K562 (cell line): ENCODE measurements around the gene RNFT2. TPM values are rescaled to one million over a fixed set of nuclear protein-coding genes. Genes with fewer than 3 reads are reported as not detected.

Experiments used
- ATAC-seq: fragments of 200-7000 bp; cut with Tn5 transposase; 3 replicates; pipeline ENCODE4 v1.9.1; 2020; ENCODE audit warnings: moderate library complexity
- BruUV-seq: library from RNA; stranded (reverse); fragments of 400-500 nt; replicated peaks from 2 replicates; lab custom pipeline; 2021; lab: Mats Ljungman, UMichigan
- CTCF ChIA-PET: fragments of 300-600 bp; formaldehyde crosslinking; extraction: SDS; loops from one replicate; lab custom pipeline; 2021; ENCODE audit warnings: low intra/inter-chr PET ratio; lab: Yijun Ruan, JAX
- POLR2A ChIA-PET: fragments of 300-600, 350-650 bp; sonication (Branson Sonifier 250); formaldehyde crosslinking; extraction: SDS; loops from one replicate; lab custom pipeline; 2021; ENCODE audit warnings: antibody characterized with exemption, inconsistent platforms; lab: Yijun Ruan, JAX
- DNase-seq, 4 experiments: peaks; one replicate each; pipeline versions ENCODE4 v3.0.0 to v3.0.0-alpha.2; 2011 to 2018; ENCODE audit warnings: low spot score in 3 of 4, mixed read lengths in 3 of 4; ENCODE audit errors: extremely low read depth in 1 of 4
- FAIRE-seq: peaks from 2 replicates; lab custom pipeline; 2011; peaks lifted over from hg19 to GRCh38; lab: Jason Lieb, UNC
- H2AFZ ChIP-seq: 2 replicates; pipeline ENCODE4 v1.6.0; 2011; ENCODE audit warnings: low read depth, low read length, control low read depth, inconsistent platforms
- H3K27ac ChIP-seq: fragments of 200-600 bp; 3 replicates; pipeline ENCODE4 v1.8.0; 2011; ENCODE audit warnings: low read depth, mild to moderate bottlenecking, control low read depth, inconsistent platforms, low read length, moderate library complexity, mixed read lengths; ENCODE audit errors: extremely low read depth
- H3K27me3 ChIP-seq, 2 experiments: fragments of 300-600 bp in 1 of 2; 2 replicates in 1 of 2; 3 replicates in 1 of 2; pipeline versions ENCODE4 v1.6.0 to v1.8.0; 2011; ENCODE audit warnings: inconsistent platforms in 2 of 2, low read length in 2 of 2, mild to moderate bottlenecking in 1 of 2, mixed read lengths in 1 of 2, moderate library complexity in 1 of 2; ENCODE audit not compliant: control insufficient read depth in 2 of 2, insufficient read depth in 2 of 2
- H3K36me3 ChIP-seq: fragments of 300-600 bp; 3 replicates; pipeline ENCODE4 v1.8.0; 2011; ENCODE audit warnings: mild to moderate bottlenecking, low read length, inconsistent platforms; ENCODE audit not compliant: control insufficient read depth, insufficient read depth
- H3K4me1 ChIP-seq, 2 experiments: fragments of 200-600 bp in 1 of 2; replicated peaks in 1 of 2; 2 replicates in 1 of 2; 3 replicates in 1 of 2; pipeline versions ENCODE4 v1.5.1 to v1.8.0; 2011; ENCODE audit warnings: inconsistent platforms in 2 of 2, low read length in 2 of 2, mild to moderate bottlenecking in 1 of 2, mixed read lengths in 1 of 2, moderate library complexity in 1 of 2; ENCODE audit not compliant: control insufficient read depth in 2 of 2, insufficient read depth in 2 of 2
- H3K4me2 ChIP-seq: 2 replicates; pipeline ENCODE4 v1.6.1; 2011; ENCODE audit warnings: low read length, control low read depth, inconsistent platforms, mixed read lengths; ENCODE audit not compliant: insufficient read depth
- H3K4me3 ChIP-seq: fragments of 200-600 bp; sonication (generic), shearing (Covaris generic); 2 replicates; pipeline ENCODE4 v1.5.1; 2016; ENCODE audit warnings: control low read depth, inconsistent platforms
- H3K79me2 ChIP-seq: fragments of 200-600 bp; 3 replicates; pipeline ENCODE4 v1.8.0; 2011; ENCODE audit warnings: low read length, inconsistent platforms; ENCODE audit not compliant: control insufficient read depth, insufficient read depth
- H3K9ac ChIP-seq, 2 experiments: 2 replicates each; pipeline versions ENCODE4 v1.6.0 to v1.6.1; 2011; ENCODE audit warnings: low read depth in 2 of 2, low read length in 2 of 2, control low read depth in 1 of 2, inconsistent platforms in 1 of 2, mild to moderate bottlenecking in 1 of 2, mixed read lengths in 1 of 2; ENCODE audit not compliant: insufficient read depth in 1 of 2
- H3K9me1 ChIP-seq: one replicate; pipeline ENCODE4 v1.6.0; 2011; ENCODE audit warnings: inconsistent platforms, mild to moderate bottlenecking, low read length, moderate library complexity; ENCODE audit not compliant: control insufficient read depth, insufficient read depth
- H3K9me3 ChIP-seq: replicated peaks from 2 replicates; pipeline ENCODE4 v1.5.1; 2011; ENCODE audit warnings: low read depth, low read length, inconsistent platforms; ENCODE audit not compliant: control insufficient read depth, insufficient read depth
- H4K20me1 ChIP-seq: replicated peaks from 2 replicates; pipeline ENCODE4 v1.6.1; 2011; ENCODE audit warnings: low read length, inconsistent platforms, mixed read lengths; ENCODE audit not compliant: control insufficient read depth, insufficient read depth
- GATAD2A ChIP-seq: fragments of 450-650 bp; IDR thresholded peaks from 2 replicates; pipeline ENCODE4 v1.6.1; 2017
- HDGF ChIP-seq: fragments of 450-650 bp; IDR thresholded peaks from 2 replicates; pipeline ENCODE4 v1.6.1; 2016
- MYC ChIP-seq, 2 experiments: fragments of 250-450 bp in 1 of 2; sonication (Bioruptor Pico) in 1 of 2; IDR thresholded peaks; 2 replicates each; pipeline versions ENCODE4 v1.5.1 to v1.6.1; 2012 to 2021; ENCODE audit warnings: low read depth in 2 of 2, borderline replicate concordance in 1 of 2, improper control_type of control experiment in 1 of 2, low read length in 1 of 2, mild to moderate bottlenecking in 1 of 2, moderate library complexity in 1 of 2
- TEAD2 ChIP-seq: fragments of 450-650 bp; IDR thresholded peaks from 2 replicates; pipeline ENCODE4 v1.6.1; 2016; ENCODE audit warnings: missing genetic modification characterization, control low read depth, missing compliant biosample characterization
- ZEB2 ChIP-seq: fragments of 450-650 bp; IDR thresholded peaks from 2 replicates; pipeline ENCODE4 v1.6.1; 2016
- ZNF165 ChIP-seq: fragments of 250-450 bp; sonication (Bioruptor Pico); IDR thresholded peaks from 2 replicates; pipeline ENCODE4 v1.4.0; 2020; ENCODE audit warnings: borderline replicate concordance
- ZNF507 ChIP-seq: conservative IDR thresholded peaks from 2 replicates; pipeline ENCODE4 v1.6.1; 2017; ENCODE audit warnings: missing genetic modification characterization, missing compliant biosample characterization
- WGBS: fragments of 100-300 bp; shearing (Covaris generic); methylation state at CpG from one replicate; pipeline ENCODE4 v1.1.6; 2016; ENCODE audit warnings: low coverage, mixed read lengths; ENCODE audit not compliant: insufficient coverage; ENCODE audit errors: missing lambda C conversion rate; 5-methylcytosine and 5-hydroxymethylcytosine counted together
- in situ Hi-C: fragments of 300-500 bp; cut with MboI; formaldehyde crosslinking; loops from 4 replicates; pipeline ENCODE4 v1.15.0; 2018; ENCODE audit warnings: inconsistent platforms, mixed read lengths
- intact Hi-C: fragments of 100-400 bp; cut with micrococcal nuclease; formaldehyde crosslinking; loops from 2 replicates; pipeline ENCODE4 v1.14.2; 2022
- polyA plus RNA-seq, 8 experiments: library from polyadenylated mRNA; depleted of rRNA in 4 of 8; stranded (reverse) in 5 of 8; unstranded in 3 of 8; fragments of >200 nt; fragmentation: Nextera tagmentation in 2 of 8; fragmentation: Illumina TruSeq in 1 of 8; extraction: Ambion mirVana in 2 of 8; extraction: Trizol in 1 of 8; gene quantifications; 2 replicates each; pipeline versions ENCODE4 v1.2.1 to v1.2.3, GENCODE V29; 2011 to 2014; ENCODE audit warnings: inconsistent platforms in 1 of 8, missing spikeins in 1 of 8
- total RNA-seq, 7 experiments: library from RNA; depleted of rRNA in 6 of 7; stranded (reverse); fragments of >200 nt in 6 of 7; fragmentation: Illumina TruSeq in 2 of 7; extraction: Trizol in 2 of 7; gene quantifications; 2 replicates each; pipeline versions ENCODE4 v1.2.1 to v1.2.3, GENCODE V29; 2011 to 2021; ENCODE audit warnings: low replicate concordance in 1 of 7
- TF ChIP-seq, protein P1 (sequence below), 2 experiments: fragments of 450-650 bp in 1 of 2; IDR thresholded peaks; 2 replicates each; pipeline ENCODE4 v1.6.1; 2011 to 2017; ENCODE audit warnings: low read depth in 2 of 2, antibody characterized with exemption in 1 of 2, borderline replicate concordance in 1 of 2, low read length in 1 of 2, mild to moderate bottlenecking in 1 of 2, mixed read lengths in 1 of 2; ENCODE audit not compliant: control insufficient read depth in 1 of 2
- TF ChIP-seq, protein P2 (sequence below): sonication (generic); formaldehyde crosslinking; IDR thresholded peaks from 2 replicates; pipeline ENCODE4 v1.8.0; 2022; ENCODE audit warnings: missing genetic modification reagents, mild to moderate bottlenecking, borderline replicate concordance
- TF ChIP-seq, protein P3 (sequence below): fragments of 450-650 bp; formaldehyde crosslinking; IDR thresholded peaks from 2 replicates; pipeline ENCODE4 v1.4.0; 2020; ENCODE audit warnings: mild to moderate bottlenecking, moderate library complexity
- TF ChIP-seq, protein P4 (sequence below): fragments of 200-800 bp; sonication (Bioruptor generic); IDR thresholded peaks from 2 replicates; pipeline ENCODE4 v1.6.1; 2017; ENCODE audit warnings: missing genetic modification characterization, missing compliant biosample characterization

Gene RNFT2
- total and polyA plus RNA-seq, 9 of the 15 experiments (the other 6 are each of a cell fraction or from before 2014, with no cell fraction given): 3.6 to 26.3 (median 9.5) TPM

DNA sequence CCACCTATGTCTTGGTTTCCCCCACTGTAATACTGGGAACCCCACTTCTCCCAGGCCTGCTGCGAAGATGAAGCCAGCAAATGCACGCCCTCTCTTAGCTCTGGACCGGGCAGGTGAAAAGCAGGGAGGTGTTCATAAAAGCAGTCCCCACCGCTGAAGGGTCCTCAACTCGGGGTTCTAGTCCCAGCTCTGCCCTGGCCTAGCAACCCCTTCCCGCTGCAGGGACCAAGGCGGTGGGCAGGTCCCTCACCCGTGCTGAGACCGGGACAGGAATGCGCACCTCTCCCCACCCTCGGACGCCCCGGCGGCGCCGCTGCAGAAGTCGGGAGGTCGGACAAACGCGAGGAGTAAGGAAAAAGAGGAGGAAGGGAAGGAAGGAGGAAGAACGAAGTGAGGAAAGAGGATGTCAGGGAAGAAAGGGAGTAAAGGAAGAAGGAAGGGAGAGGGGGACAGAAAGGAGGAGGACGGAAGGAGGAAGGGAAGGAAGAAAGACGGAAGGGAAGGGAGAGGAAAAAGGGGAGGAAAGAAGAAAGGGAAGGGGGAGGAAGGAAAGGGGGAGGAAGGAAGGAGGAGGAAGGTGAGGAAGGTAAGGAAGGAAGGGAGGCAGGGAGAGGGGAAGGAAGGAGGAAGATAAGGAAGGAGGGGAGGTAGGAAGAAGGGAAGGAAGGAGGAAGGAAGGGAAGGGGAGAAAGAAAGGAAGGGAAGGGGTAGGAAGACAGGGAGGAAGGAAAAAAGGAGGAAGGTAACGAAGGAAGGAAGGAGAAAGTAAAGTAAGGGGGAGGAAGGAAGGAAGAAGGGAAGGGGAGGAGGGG is 947 bp upstream of the RNFT2 start:
- peaks cover 16% of the 10 kb centered on the region; the same call in 2 of the 3 replicates for H3K36me3 ChIP-seq
- H3K4me3 ChIP-seq: peak overlapping the region; percentile 78
- H3K27ac ChIP-seq: peak overlapping the region; percentile 62; the same call in 2 of the 3 replicates
- ChIA-PET CTCF (no interaction called here), POLR2A (interaction anchor here (0.6 to 1.0 kb wide), 5 partner anchors 11 to 333 kb away, joined by 3 read pairs; no protein-coding TSS in a partner anchor)
- H3K9ac ChIP-seq: peak overlapping the region; percentile 73 to 89
- peaks cover 22 to 30% of the 10 kb centered on the region in 2 experiments for H3K27me3 ChIP-seq
- no peak for ATAC-seq
- peak; percentile 28 to 44 (median 39) for DNase-seq
- in situ Hi-C loops: no loop called here
- no TSS peak for BruUV-seq
- peaks cover 16% of the 10 kb centered on the region; the same call in 2 of the 3 replicates for H3K79me2 ChIP-seq
- no peaks in the 10 kb centered on the region for H3K9me3 ChIP-seq
- H3K9me1 ChIP-seq: peaks cover 3% of the 10 kb centered on the region
- no peaks in the 10 kb centered on the region; the same call in 1 of the 2 replicates for H4K20me1 ChIP-seq
- peak overlapping the region; percentile 99 for H3K4me2 ChIP-seq
- peak overlapping the region; percentile 93 for H2AFZ ChIP-seq
- intact Hi-C loops: no loop called here
- no peak for FAIRE-seq
- WGBS: 1% methylated on average over 22 of the region's 24 CpGs
- H3K4me1 ChIP-seq: peaks cover 8 to 13% of the 10 kb centered on the region in 2 experiments; a peak in 4 of 5 replicates
- TF ChIP-seq TEAD2: no peak
- TF ChIP-seq, protein P1, sequence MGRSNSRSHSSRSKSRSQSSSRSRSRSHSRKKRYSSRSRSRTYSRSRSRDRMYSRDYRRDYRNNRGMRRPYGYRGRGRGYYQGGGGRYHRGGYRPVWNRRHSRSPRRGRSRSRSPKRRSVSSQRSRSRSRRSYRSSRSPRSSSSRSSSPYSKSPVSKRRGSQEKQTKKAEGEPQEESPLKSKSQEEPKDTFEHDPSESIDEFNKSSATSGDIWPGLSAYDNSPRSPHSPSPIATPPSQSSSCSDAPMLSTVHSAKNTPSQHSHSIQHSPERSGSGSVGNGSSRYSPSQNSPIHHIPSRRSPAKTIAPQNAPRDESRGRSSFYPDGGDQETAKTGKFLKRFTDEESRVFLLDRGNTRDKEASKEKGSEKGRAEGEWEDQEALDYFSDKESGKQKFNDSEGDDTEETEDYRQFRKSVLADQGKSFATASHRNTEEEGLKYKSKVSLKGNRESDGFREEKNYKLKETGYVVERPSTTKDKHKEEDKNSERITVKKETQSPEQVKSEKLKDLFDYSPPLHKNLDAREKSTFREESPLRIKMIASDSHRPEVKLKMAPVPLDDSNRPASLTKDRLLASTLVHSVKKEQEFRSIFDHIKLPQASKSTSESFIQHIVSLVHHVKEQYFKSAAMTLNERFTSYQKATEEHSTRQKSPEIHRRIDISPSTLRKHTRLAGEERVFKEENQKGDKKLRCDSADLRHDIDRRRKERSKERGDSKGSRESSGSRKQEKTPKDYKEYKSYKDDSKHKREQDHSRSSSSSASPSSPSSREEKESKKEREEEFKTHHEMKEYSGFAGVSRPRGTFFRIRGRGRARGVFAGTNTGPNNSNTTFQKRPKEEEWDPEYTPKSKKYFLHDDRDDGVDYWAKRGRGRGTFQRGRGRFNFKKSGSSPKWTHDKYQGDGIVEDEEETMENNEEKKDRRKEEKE (IDR thresholded peaks at IDR 0.05; ENCODE audit: borderline replicate concordance in 1 of 2, control insufficient read depth in 1 of 2, low read depth in 2 of 2, low read length in 1 of 2): peak in 1 of 2 experiments; percentile 62; a peak in 1 of 4 replicates
- TF ChIP-seq ZNF165 (CRISPR knock-in tag): no peak
- TF ChIP-seq ZEB2: 0 out of 2 replicates have a peak, but pooled peaks have one; percentile 60
- no peak for TF ChIP-seq ZNF507 (tag)
- TF ChIP-seq GATAD2A: peak; percentile 64
- no peak for TF ChIP-seq MYC (IDR thresholded peaks at IDR 0.05; ENCODE audit: low read depth, low read length)
- no peak for TF ChIP-seq MYC (CRISPR knock-in tag; IDR thresholded peaks at IDR 0.05; ENCODE audit: borderline replicate concordance, low read depth)
- TF ChIP-seq HDGF: peak; percentile 67; the same call in 1 of the 2 replicates
- TF ChIP-seq, protein P2, sequence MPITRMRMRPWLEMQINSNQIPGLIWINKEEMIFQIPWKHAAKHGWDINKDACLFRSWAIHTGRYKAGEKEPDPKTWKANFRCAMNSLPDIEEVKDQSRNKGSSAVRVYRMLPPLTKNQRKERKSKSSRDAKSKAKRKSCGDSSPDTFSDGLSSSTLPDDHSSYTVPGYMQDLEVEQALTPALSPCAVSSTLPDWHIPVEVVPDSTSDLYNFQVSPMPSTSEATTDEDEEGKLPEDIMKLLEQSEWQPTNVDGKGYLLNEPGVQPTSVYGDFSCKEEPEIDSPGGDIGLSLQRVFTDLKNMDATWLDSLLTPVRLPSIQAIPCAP (CRISPR knock-in tag): no peak
- TF ChIP-seq, protein P3, sequence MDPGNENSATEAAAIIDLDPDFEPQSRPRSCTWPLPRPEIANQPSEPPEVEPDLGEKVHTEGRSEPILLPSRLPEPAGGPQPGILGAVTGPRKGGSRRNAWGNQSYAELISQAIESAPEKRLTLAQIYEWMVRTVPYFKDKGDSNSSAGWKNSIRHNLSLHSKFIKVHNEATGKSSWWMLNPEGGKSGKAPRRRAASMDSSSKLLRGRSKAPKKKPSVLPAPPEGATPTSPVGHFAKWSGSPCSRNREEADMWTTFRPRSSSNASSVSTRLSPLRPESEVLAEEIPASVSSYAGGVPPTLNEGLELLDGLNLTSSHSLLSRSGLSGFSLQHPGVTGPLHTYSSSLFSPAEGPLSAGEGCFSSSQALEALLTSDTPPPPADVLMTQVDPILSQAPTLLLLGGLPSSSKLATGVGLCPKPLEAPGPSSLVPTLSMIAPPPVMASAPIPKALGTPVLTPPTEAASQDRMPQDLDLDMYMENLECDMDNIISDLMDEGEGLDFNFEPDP (CRISPR knock-in tag): no peak
- TF ChIP-seq, protein P4, sequence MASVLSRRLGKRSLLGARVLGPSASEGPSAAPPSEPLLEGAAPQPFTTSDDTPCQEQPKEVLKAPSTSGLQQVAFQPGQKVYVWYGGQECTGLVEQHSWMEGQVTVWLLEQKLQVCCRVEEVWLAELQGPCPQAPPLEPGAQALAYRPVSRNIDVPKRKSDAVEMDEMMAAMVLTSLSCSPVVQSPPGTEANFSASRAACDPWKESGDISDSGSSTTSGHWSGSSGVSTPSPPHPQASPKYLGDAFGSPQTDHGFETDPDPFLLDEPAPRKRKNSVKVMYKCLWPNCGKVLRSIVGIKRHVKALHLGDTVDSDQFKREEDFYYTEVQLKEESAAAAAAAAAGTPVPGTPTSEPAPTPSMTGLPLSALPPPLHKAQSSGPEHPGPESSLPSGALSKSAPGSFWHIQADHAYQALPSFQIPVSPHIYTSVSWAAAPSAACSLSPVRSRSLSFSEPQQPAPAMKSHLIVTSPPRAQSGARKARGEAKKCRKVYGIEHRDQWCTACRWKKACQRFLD (CRISPR knock-in tag): peak; percentile 34; the same call in 1 of the 2 replicates
